ENCODE results near the gene KRT33B. TPM values are rescaled to one million over a fixed set of nuclear protein-coding genes. Genes with fewer than 3 reads are reported as not detected.
A peak's percentile ranks its signal among the peaks of the same experiment; 100 is the strongest.

The KRT33B gene
- total and polyA plus RNA-seq, 2 of the 13 experiments (the other 11 are each of a cell fraction or from before 2014, with no cell fraction given), result not detected

- TF ChIP-seq KIAA2018 (CRISPR knock-in tag; IDR thresholded peaks at IDR 0.05; ENCODE audit: borderline replicate concordance) (no peak), MXD1 (CRISPR knock-in tag; IDR thresholded peaks at IDR 0.05) (no peak), IKZF1 (IDR thresholded peaks at IDR 0.05) (no peak), PHB2 (IDR thresholded peaks at IDR 0.05; ENCODE audit: partially characterized antibody) (no peak), ZBTB40 (IDR thresholded peaks at IDR 0.05) (no peak), ZBTB40 (CRISPR knock-in tag; IDR thresholded peaks at IDR 0.05) (no peak), YY1 (IDR thresholded peaks at IDR 0.05; ENCODE audit: insufficient read depth, insufficient replicate concordance, low read depth, low read length) (no peak), EHMT2 (IDR thresholded peaks at IDR 0.05; ENCODE audit: borderline replicate concordance, low read depth, low read length) (no peak), ZKSCAN1 (IDR thresholded peaks at IDR 0.05; ENCODE audit: low read length) (no peak), HMG20B (CRISPR knock-in tag; conservative IDR thresholded peaks at IDR 0.05) (no peak), BCL6 (CRISPR knock-in tag; IDR thresholded peaks at IDR 0.05) (peak; percentile 57; the same call in 1 of the 2 replicates)
- TF ChIP-seq, protein P1, sequence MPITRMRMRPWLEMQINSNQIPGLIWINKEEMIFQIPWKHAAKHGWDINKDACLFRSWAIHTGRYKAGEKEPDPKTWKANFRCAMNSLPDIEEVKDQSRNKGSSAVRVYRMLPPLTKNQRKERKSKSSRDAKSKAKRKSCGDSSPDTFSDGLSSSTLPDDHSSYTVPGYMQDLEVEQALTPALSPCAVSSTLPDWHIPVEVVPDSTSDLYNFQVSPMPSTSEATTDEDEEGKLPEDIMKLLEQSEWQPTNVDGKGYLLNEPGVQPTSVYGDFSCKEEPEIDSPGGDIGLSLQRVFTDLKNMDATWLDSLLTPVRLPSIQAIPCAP (CRISPR knock-in tag; IDR thresholded peaks at IDR 0.05; ENCODE audit: low read depth), result no peak
Measured at GRCh38 chr17:41413982-41414381, 44.4 kb upstream of the KRT33B start (continued).
